ENCODE measurements around the gene LRRC18. TPM values are rescaled to one million over a fixed set of nuclear protein-coding genes. Genes with fewer than 3 reads are reported as not detected.

The LRRC18 gene
- total RNA-seq, 2 experiments from 2014 or later = not detected

- no peaks in the 10 kb centered on the region for H3K4me1 ChIP-seq (ENCODE audit: insufficient read depth, low read length)
- ATAC-seq (ENCODE audit: poor library complexity) (no peak), DNase-seq (no peak)
- TF ChIP-seq CTCF (IDR thresholded peaks at IDR 0.05) = no peak
- peaks cover 4% of the 10 kb centered on the region for H3K27me3 Mint-ChIP-seq
- ChIA-PET CTCF (no interaction called here), POLR2A (no interaction called here)
- no peak overlapping the region for H3K4me3 Mint-ChIP-seq
- H3K9me3 Mint-ChIP-seq = no peaks in the 10 kb centered on the region
- no peaks in the 10 kb centered on the region for H3K36me3 ChIP-seq (ENCODE audit: insufficient read depth, low read length)
- H3K4me1 Mint-ChIP-seq (ENCODE audit: low read depth) = no peaks in the 10 kb centered on the region
- no peaks in the 10 kb centered on the region for H3K27me3 ChIP-seq (ENCODE audit: control insufficient read depth in 1 of 2, insufficient read depth in 2 of 2, low read length in 2 of 2)
- no peak overlapping the region for H3K27ac ChIP-seq (ENCODE audit: low read depth in 1 of 2, low read length in 2 of 2)
- H3K9me3 ChIP-seq (ENCODE audit: control insufficient read depth in 1 of 2, insufficient read depth in 1 of 2, low read length in 2 of 2) = no peaks in the 10 kb centered on the region
- no peaks in the 10 kb centered on the region for H3K36me3 Mint-ChIP-seq (ENCODE audit: low read depth)
- H3K27ac Mint-ChIP-seq = no peak overlapping the region
- intact Hi-C loops (cut with DNase I, micrococcal nuclease) = no loop called here
- H3K4me3 ChIP-seq (ENCODE audit: low read length) = no peak overlapping the region
These were observed 31.0 kb upstream of the LRRC18 start for GRCh38 chr10:48970654-48971053.

GRCh38 chr10:48970046-48970445, 30.4 kb upstream of the LRRC18 start:
- TF ChIP-seq CTCF (IDR thresholded peaks at IDR 0.05) = no peak
- Mint-ChIP-seq H3K27ac (no peak overlapping the region), H3K27me3 (peaks cover 4% of the 10 kb centered on the region), H3K4me3 (no peak overlapping the region), H3K9me3 (no peaks in the 10 kb centered on the region), H3K4me1 (ENCODE audit: low read depth) (no peaks in the 10 kb centered on the region), H3K36me3 (ENCODE audit: low read depth) (no peaks in the 10 kb centered on the region)
- no peaks in the 10 kb centered on the region for H3K4me1 ChIP-seq (ENCODE audit: insufficient read depth, low read length)
- no peaks in the 10 kb centered on the region for H3K9me3 ChIP-seq (ENCODE audit: control insufficient read depth in 1 of 2, insufficient read depth in 1 of 2, low read length in 2 of 2)
- H3K27ac ChIP-seq (ENCODE audit: low read depth in 1 of 2, low read length in 2 of 2) = no peak overlapping the region
- ChIA-PET POLR2A (no interaction called here), CTCF (no interaction called here)
- ATAC-seq (ENCODE audit: poor library complexity) = no peak
- intact Hi-C loops (cut with DNase I, micrococcal nuclease) = no loop called here
- no peak overlapping the region for H3K4me3 ChIP-seq (ENCODE audit: low read length)
- no peaks in the 10 kb centered on the region for H3K36me3 ChIP-seq (ENCODE audit: insufficient read depth, low read length)
- H3K27me3 ChIP-seq (ENCODE audit: control insufficient read depth in 1 of 2, insufficient read depth in 2 of 2, low read length in 2 of 2) = no peaks in the 10 kb centered on the region
- no peak for DNase-seq

- TF ChIP-seq CTCF (IDR thresholded peaks at IDR 0.05) = no peak
- Histone ChIP-seq H3K36me3 (ENCODE audit: insufficient read depth, low read length) (no peaks in the 10 kb centered on the region), H3K4me1 (ENCODE audit: insufficient read depth, low read length) (no peaks in the 10 kb centered on the region), H3K27ac (ENCODE audit: low read depth in 1 of 2, low read length in 2 of 2) (no peak overlapping the region), H3K27me3 (ENCODE audit: control insufficient read depth in 1 of 2, insufficient read depth in 2 of 2, low read length in 2 of 2) (no peaks in the 10 kb centered on the region), H3K4me3 (ENCODE audit: low read length) (no peak overlapping the region), H3K9me3 (ENCODE audit: control insufficient read depth in 1 of 2, insufficient read depth in 1 of 2, low read length in 2 of 2) (no peaks in the 10 kb centered on the region)
- H3K9me3 Mint-ChIP-seq = no peaks in the 10 kb centered on the region
- intact Hi-C loops (cut with DNase I, micrococcal nuclease) = no loop called here
- POLR2A ChIA-PET = no interaction called here
- no peaks in the 10 kb centered on the region for H3K36me3 Mint-ChIP-seq (ENCODE audit: low read depth)
- DNase-seq = no peak
- H3K27ac Mint-ChIP-seq = no peak overlapping the region
- no peak overlapping the region for H3K4me3 Mint-ChIP-seq
- CTCF ChIA-PET = no interaction called here
- H3K27me3 Mint-ChIP-seq = peaks cover 4% of the 10 kb centered on the region
- ATAC-seq (ENCODE audit: poor library complexity) = no peak
- no peaks in the 10 kb centered on the region for H3K4me1 Mint-ChIP-seq (ENCODE audit: low read depth)
These were observed 28.4 kb upstream of the LRRC18 start for GRCh38 chr10:48968036-48968435.

Data from CD4-positive, alpha-beta T cell (primary cell).